ENCODE measurements around the gene SPSB2. TPM values are rescaled to one million over a fixed set of nuclear protein-coding genes. Genes with fewer than 3 reads are reported as not detected.

SPSB2 gene
- total and polyA plus RNA-seq, 12 donors, result 2.5 to 24.5 (median 16.0) TPM

GRCh38 chr12:6919588-6919987 is 46.5 kb upstream of the SPSB2 start:
- H3K9me3 ChIP-seq (replicated peaks in 1 of 3), result no peaks in the 10 kb centered on the region
- H3K27ac ChIP-seq, result no peak overlapping the region
- H3K4me3 ChIP-seq, result no peak overlapping the region
- H3K27me3 ChIP-seq, result no peaks in the 10 kb centered on the region
- peaks cover 12 to 16% of the 10 kb centered on the region in 2 donors for H3K4me1 ChIP-seq (replicated peaks in 1 of 2)
- no peak for DNase-seq
- H3K36me3 ChIP-seq (replicated peaks in 1 of 2), result peaks cover 0 to 5% of the 10 kb centered on the region in 2 donors
- TF ChIP-seq CTCF (IDR thresholded peaks at IDR 0.05), result no peak
- no peak for TF ChIP-seq POLR2A (IDR thresholded peaks at IDR 0.05)
- intact Hi-C loops (cut with DNase I), result no loop called here
- 69 to 82% (median 75%) methylated on average over 7 of the region's 7 CpGs for WGBS, 4 donors

GRCh38 chr12:6917491-6918231 is 44.6 kb upstream of the SPSB2 start:
- peaks cover 6 to 12% of the 10 kb centered on the region in 2 donors for H3K4me1 ChIP-seq (replicated peaks in 1 of 2)
- no peak for TF ChIP-seq POLR2A (IDR thresholded peaks at IDR 0.05)
- no peak for TF ChIP-seq CTCF (IDR thresholded peaks at IDR 0.05)
- no peak overlapping the region for H3K27ac ChIP-seq
- DNase-seq, result no peak
- H3K27me3 ChIP-seq, result no peaks in the 10 kb centered on the region
- H3K36me3 ChIP-seq (replicated peaks in 1 of 2), result peaks cover 0 to 5% of the 10 kb centered on the region in 2 donors
- intact Hi-C loops (cut with DNase I), result no loop called here
- WGBS, 4 donors, result 82 to 90% (median 86%) methylated on average over 10 to 14 of the region's 14 CpGs
- no peak overlapping the region for H3K4me3 ChIP-seq
- H3K9me3 ChIP-seq (replicated peaks in 1 of 3), result no peaks in the 10 kb centered on the region

- peaks cover 0 to 5% of the 10 kb centered on the region in 2 donors for H3K36me3 ChIP-seq (replicated peaks in 1 of 2)
Measured at GRCh38 chr12:6916426-6917200, 43.5 kb upstream of the SPSB2 start.

More at GRCh38 chr12:6916426-6917200, 43.5 kb upstream of the SPSB2 start:
- Histone ChIP-seq H3K4me3 (no peak overlapping the region), H3K9me3 (replicated peaks in 1 of 3) (no peaks in the 10 kb centered on the region), H3K27ac (no peak overlapping the region), H3K27me3 (no peaks in the 10 kb centered on the region), H3K4me1 (replicated peaks in 1 of 2) (peaks cover 6 to 12% of the 10 kb centered on the region in 2 donors)
- no peak for DNase-seq
- TF ChIP-seq CTCF (IDR thresholded peaks at IDR 0.05), result no peak
- TF ChIP-seq POLR2A (IDR thresholded peaks at IDR 0.05), result no peak
- intact Hi-C loops (cut with DNase I), result no loop called here
- 92 to 97% (median 94%) methylated on average over 11 of the region's 11 CpGs for WGBS, 4 donors

Measured in adrenal gland (tissue), 12 donors.